ENCODE measurements around the gene NTSR1.

- no peak for TF ChIP-seq POLR2A (IDR thresholded peaks at IDR 0.05)
- no peak for TF ChIP-seq CTCF (IDR thresholded peaks at IDR 0.05 in 4 of 5, conservative IDR thresholded peaks at IDR 0.05 in 1 of 5)
Observed at GRCh38 chr20:62697468-62697912, 11.1 kb upstream of the NTSR1 start.
